H9 (cell line): ENCODE measurements around the gene CRYBG2. TPM values are rescaled to one million over a fixed set of nuclear protein-coding genes. Genes with fewer than 3 reads are reported as not detected.
A peak's percentile ranks its signal among the peaks of the same experiment; 100 is the strongest.

Experiments used
- DNase-seq: peaks from one replicate; pipeline ENCODE4 v3.0.0-alpha.2; 2017
- H2AFZ ChIP-seq: one replicate; pipeline ENCODE4 v1.6.1; 2013; ENCODE audit warnings: mild to moderate bottlenecking, low read length, control low read depth, moderate library complexity
- H2AK5ac ChIP-seq: 2 replicates; pipeline ENCODE4 v1.6.1; 2013; ENCODE audit warnings: low read length, control low read depth, mixed read lengths; ENCODE audit not compliant: insufficient read length
- H2BK120ac ChIP-seq: one replicate; pipeline ENCODE4 v1.6.1; 2013; ENCODE audit warnings: low read depth, mild to moderate bottlenecking, low read length, control low read depth, inconsistent platforms; ENCODE audit not compliant: poor library complexity, severe bottlenecking
- H2BK12ac ChIP-seq: 2 replicates; pipeline ENCODE4 v1.6.1; 2013; ENCODE audit warnings: low read length, control low read depth, mixed read lengths, low read depth; ENCODE audit not compliant: insufficient read length
- H2BK15ac ChIP-seq: 2 replicates; pipeline ENCODE4 v1.6.1; 2013; ENCODE audit warnings: low read depth, low read length, control low read depth
- H2BK20ac ChIP-seq: one replicate; pipeline ENCODE4 v1.6.1; 2013; ENCODE audit warnings: low read depth, mild to moderate bottlenecking, low read length, control low read depth, inconsistent platforms; ENCODE audit not compliant: poor library complexity, severe bottlenecking
- H2BK5ac ChIP-seq: 2 replicates; pipeline ENCODE4 v1.6.1; 2013; ENCODE audit warnings: low read length, control low read depth, mixed read lengths; ENCODE audit not compliant: insufficient read length
- H3K14ac ChIP-seq: 2 replicates; pipeline ENCODE4 v1.6.1; 2013; ENCODE audit warnings: low read length, control low read depth; ENCODE audit not compliant: insufficient read depth
- H3K18ac ChIP-seq: 2 replicates; pipeline ENCODE4 v1.6.1; 2013; ENCODE audit warnings: low read depth, mild to moderate bottlenecking, mixed read lengths, low read length, control low read depth; ENCODE audit not compliant: insufficient read length
- H3K23ac ChIP-seq: 2 replicates; pipeline ENCODE4 v1.6.1; 2013; ENCODE audit warnings: low read length, control low read depth, mixed read lengths, low read depth; ENCODE audit not compliant: insufficient read length
- H3K23me2 ChIP-seq: 2 replicates; pipeline ENCODE4 v1.6.1; 2013; ENCODE audit warnings: low read depth, mild to moderate bottlenecking, mixed read lengths, low read length, control low read depth; ENCODE audit not compliant: insufficient read length, poor library complexity, severe bottlenecking
- H3K27ac ChIP-seq: 2 replicates; pipeline ENCODE4 v1.5.1; 2013; ENCODE audit warnings: low read length, control low read depth, mixed read lengths, low read depth; ENCODE audit not compliant: insufficient read length
- H3K27me3 ChIP-seq: 2 replicates; pipeline ENCODE4 v1.6.1; 2013; ENCODE audit warnings: low read length, control low read depth, inconsistent platforms; ENCODE audit not compliant: insufficient read depth
- H3K4ac ChIP-seq: 2 replicates; pipeline ENCODE4 v1.6.1; 2013; ENCODE audit warnings: low read depth, mild to moderate bottlenecking, control low read depth, inconsistent platforms, low read length, moderate library complexity
- H3K4me1 ChIP-seq: 2 replicates; pipeline ENCODE4 v1.6.1; 2013; ENCODE audit warnings: low read length, control low read depth, inconsistent platforms; ENCODE audit not compliant: insufficient read depth
- H3K4me2 ChIP-seq: 2 replicates; pipeline ENCODE4 v1.6.1; 2013; ENCODE audit warnings: low read length, control low read depth, mixed read lengths; ENCODE audit not compliant: insufficient read length, insufficient read depth
- H3K56ac ChIP-seq: 2 replicates; pipeline ENCODE4 v1.6.1; 2013; ENCODE audit warnings: low read depth, mild to moderate bottlenecking, mixed read lengths, low read length, control low read depth; ENCODE audit not compliant: insufficient read length
- H3K79me1 ChIP-seq: 2 replicates; pipeline ENCODE4 v1.6.1; 2013; ENCODE audit warnings: low read depth, mild to moderate bottlenecking, moderate library complexity, low read length, control low read depth, inconsistent platforms; ENCODE audit not compliant: insufficient read depth, poor library complexity, severe bottlenecking
- H3K79me2 ChIP-seq: 2 replicates; pipeline ENCODE4 v1.6.1; 2013; ENCODE audit warnings: low read length, control low read depth, inconsistent platforms; ENCODE audit not compliant: insufficient read depth
- H3K9ac ChIP-seq: 2 replicates; pipeline ENCODE4 v1.6.1; 2013; ENCODE audit warnings: low read length, control low read depth, mixed read lengths; ENCODE audit not compliant: insufficient read length; ENCODE audit errors: extremely low read depth
- H3K9me3 ChIP-seq: one replicate; pipeline ENCODE4 v1.6.1; 2013; ENCODE audit warnings: low read depth, low read length, inconsistent platforms; ENCODE audit not compliant: control insufficient read depth
- H3T11ph ChIP-seq: one replicate; pipeline ENCODE4 v1.6.1; 2013; ENCODE audit warnings: mild to moderate bottlenecking, low read length, control low read depth, inconsistent platforms
- H4K20me1 ChIP-seq: one replicate; pipeline ENCODE4 v1.6.1; 2013; ENCODE audit not compliant: control insufficient read depth, insufficient read length, insufficient read depth
- H4K5ac ChIP-seq: 2 replicates; pipeline ENCODE4 v1.6.1; 2013; ENCODE audit warnings: low read depth, mild to moderate bottlenecking, mixed read lengths, low read length, control low read depth; ENCODE audit not compliant: insufficient read length
- H4K8ac ChIP-seq: replicated peaks from 2 replicates; pipeline ENCODE4 v1.6.1; 2013; ENCODE audit warnings: low read length, control low read depth, mixed read lengths, low read depth; ENCODE audit not compliant: insufficient read length
- H4K91ac ChIP-seq: 2 replicates; pipeline ENCODE4 v1.6.1; 2013; ENCODE audit warnings: low read depth, mild to moderate bottlenecking, moderate library complexity, mixed read lengths, low read length, control low read depth; ENCODE audit not compliant: insufficient read length
- H3K27ac Mint-ChIP-seq, 3 experiments: 2 replicates in 2 of 3; 3 replicates in 1 of 3; pipeline ENCODE4 v1.8.0; 2020 to 2021; ENCODE audit warnings: mixed read lengths in 3 of 3, mild to moderate bottlenecking in 1 of 3, moderate library complexity in 1 of 3
- H3K27me3 Mint-ChIP-seq: 2 replicates; pipeline ENCODE4 v1.8.0; 2021; ENCODE audit warnings: low read depth, mild to moderate bottlenecking, moderate library complexity, mixed read lengths
- H3K36me3 Mint-ChIP-seq, 3 experiments: 2 replicates in 2 of 3; 3 replicates in 1 of 3; pipeline ENCODE4 v1.8.0; 2020 to 2021; ENCODE audit warnings: low read depth in 3 of 3, mixed read lengths in 3 of 3; ENCODE audit not compliant: insufficient read depth in 1 of 3
- H3K4me1 Mint-ChIP-seq, 2 experiments: 2 replicates each; pipeline ENCODE4 v1.8.0; 2020; ENCODE audit warnings: mixed read lengths in 2 of 2
- H3K4me3 Mint-ChIP-seq, 2 experiments: 2 replicates in 1 of 2; 3 replicates in 1 of 2; pipeline ENCODE4 v1.8.0; 2020 to 2021; ENCODE audit warnings: mild to moderate bottlenecking in 2 of 2, mixed read lengths in 2 of 2, moderate library complexity in 1 of 2
- H3K9me3 Mint-ChIP-seq, 2 experiments: 2 replicates in 1 of 2; 3 replicates in 1 of 2; pipeline ENCODE4 v1.8.0; 2020; ENCODE audit warnings: mild to moderate bottlenecking in 2 of 2, mixed read lengths in 2 of 2, moderate library complexity in 1 of 2
- WGBS: extraction: QIAGEN DNeasy Blood & Tissue Kit; methylation state at CpG from one replicate; pipeline ENCODE4 v1.1.7; 2013; ENCODE audit warnings: missing lambda C conversion rate, low lambda C conversion rate, mixed read lengths; ENCODE audit not compliant: insufficient read length; ENCODE audit errors: extremely low coverage; 5-methylcytosine and 5-hydroxymethylcytosine counted together
- total RNA-seq: library from RNA; stranded (reverse); gene quantifications from 2 replicates; pipeline ENCODE4 v1.2.1, GENCODE V29; 2021
- TF ChIP-seq, protein P1 (sequence below): fragments of 200-600 bp; sonication (generic); conservative IDR thresholded peaks from 3 replicates; pipeline ENCODE4 v1.8.0; 2021; ENCODE audit warnings: antibody characterized with exemption, mild to moderate bottlenecking

CRYBG2 gene
- total RNA-seq, 1 experiment from 2014 or later: 12.8 TPM

DNA sequence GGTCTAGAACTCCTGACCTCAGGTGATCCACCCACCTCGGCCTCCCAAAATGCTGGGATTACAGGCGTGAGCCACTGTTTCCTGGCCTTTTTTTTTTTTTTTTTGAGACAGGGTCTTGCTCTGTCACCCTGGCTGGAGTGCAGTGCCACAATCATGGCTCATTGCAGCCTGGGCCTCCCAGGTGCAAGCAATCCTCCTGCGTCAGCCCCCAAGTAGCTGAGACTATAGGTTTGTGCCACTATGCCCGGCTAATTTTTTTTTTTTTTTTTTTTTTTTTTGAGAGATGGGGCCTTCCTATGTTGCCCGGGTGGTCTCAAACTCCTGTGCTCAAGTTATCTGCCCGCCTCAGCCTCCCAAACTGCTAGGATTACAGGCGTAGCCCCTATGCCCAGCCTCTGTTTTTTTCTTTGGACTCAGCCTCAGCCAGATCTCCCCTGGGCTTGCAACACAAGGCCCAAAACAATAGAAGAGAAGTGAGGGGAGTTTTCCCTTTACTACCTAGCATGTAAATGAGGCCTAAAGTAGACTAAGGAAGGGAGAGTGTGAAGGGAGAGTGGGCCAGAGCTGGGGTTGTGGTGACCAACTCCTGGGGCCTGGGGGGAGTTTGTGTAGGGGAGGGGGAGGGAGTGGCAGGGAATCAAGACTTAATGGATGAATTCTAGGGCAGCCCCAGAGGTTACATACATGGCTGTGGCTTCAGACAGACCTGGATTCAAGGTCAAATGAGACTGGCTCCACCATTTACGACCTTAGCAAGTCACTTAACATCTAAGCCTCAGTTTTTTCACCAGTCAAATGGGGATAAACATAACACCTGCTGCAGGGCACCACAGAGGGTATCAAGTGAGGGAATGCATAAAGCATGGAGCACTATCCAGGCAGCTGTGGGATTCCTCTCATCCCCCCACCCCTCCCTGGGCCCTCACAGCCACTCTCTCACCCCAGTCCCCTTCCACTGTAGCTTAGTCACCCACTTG, 37.8 kb downstream of the CRYBG2 start:
- no peaks in the 10 kb centered on the region for H3K4me1 ChIP-seq
- H3K23me2 ChIP-seq: no peaks in the 10 kb centered on the region
- Mint-ChIP-seq H3K36me3 (peaks cover under 1 to 6% (median under 1%) of the 10 kb centered on the region in 3 experiments; a peak in 4 of 7 replicates), H3K9me3 (no peaks in the 10 kb centered on the region), H3K27me3 (peaks cover 3% of the 10 kb centered on the region), H3K27ac (peak overlapping the region in 2 of 3 experiments; percentile 67 to 82; a peak in 3 of 7 replicates), H3K4me3 (no peak overlapping the region), H3K4me1 (peaks cover 31 to 45% of the 10 kb centered on the region in 2 experiments)
- H3K27me3 ChIP-seq: no peaks in the 10 kb centered on the region
- H3T11ph ChIP-seq: no peak overlapping the region
- H3K9ac ChIP-seq: no peak overlapping the region
- H2BK12ac ChIP-seq: no peak overlapping the region
- H2BK15ac ChIP-seq: no peak overlapping the region
- no peak overlapping the region for H2AK5ac ChIP-seq
- no peaks in the 10 kb centered on the region for H4K20me1 ChIP-seq
- H4K5ac ChIP-seq: no peak overlapping the region
- WGBS: no CpG with 5 or more reads among the region's 8 CpGs
- H3K4ac ChIP-seq: no peak overlapping the region
- H2BK5ac ChIP-seq: no peak overlapping the region
- H3K14ac ChIP-seq: no peak overlapping the region
- H3K27ac ChIP-seq: no peak overlapping the region
- no peak overlapping the region for H2BK120ac ChIP-seq
- H3K9me3 ChIP-seq: no peaks in the 10 kb centered on the region
- H3K18ac ChIP-seq: no peak overlapping the region
- no peak overlapping the region for H2BK20ac ChIP-seq
- no peak for DNase-seq
- H3K4me2 ChIP-seq: no peak overlapping the region
- H3K79me1 ChIP-seq: no peaks in the 10 kb centered on the region
- no peak overlapping the region for H2AFZ ChIP-seq
- no peak overlapping the region for H3K23ac ChIP-seq
- TF ChIP-seq, protein P1, sequence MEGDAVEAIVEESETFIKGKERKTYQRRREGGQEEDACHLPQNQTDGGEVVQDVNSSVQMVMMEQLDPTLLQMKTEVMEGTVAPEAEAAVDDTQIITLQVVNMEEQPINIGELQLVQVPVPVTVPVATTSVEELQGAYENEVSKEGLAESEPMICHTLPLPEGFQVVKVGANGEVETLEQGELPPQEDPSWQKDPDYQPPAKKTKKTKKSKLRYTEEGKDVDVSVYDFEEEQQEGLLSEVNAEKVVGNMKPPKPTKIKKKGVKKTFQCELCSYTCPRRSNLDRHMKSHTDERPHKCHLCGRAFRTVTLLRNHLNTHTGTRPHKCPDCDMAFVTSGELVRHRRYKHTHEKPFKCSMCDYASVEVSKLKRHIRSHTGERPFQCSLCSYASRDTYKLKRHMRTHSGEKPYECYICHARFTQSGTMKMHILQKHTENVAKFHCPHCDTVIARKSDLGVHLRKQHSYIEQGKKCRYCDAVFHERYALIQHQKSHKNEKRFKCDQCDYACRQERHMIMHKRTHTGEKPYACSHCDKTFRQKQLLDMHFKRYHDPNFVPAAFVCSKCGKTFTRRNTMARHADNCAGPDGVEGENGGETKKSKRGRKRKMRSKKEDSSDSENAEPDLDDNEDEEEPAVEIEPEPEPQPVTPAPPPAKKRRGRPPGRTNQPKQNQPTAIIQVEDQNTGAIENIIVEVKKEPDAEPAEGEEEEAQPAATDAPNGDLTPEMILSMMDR: no peak
- H3K79me2 ChIP-seq: no peaks in the 10 kb centered on the region
- no peak overlapping the region for H4K8ac ChIP-seq
- no peak overlapping the region for H4K91ac ChIP-seq
- no peak overlapping the region for H3K56ac ChIP-seq
